Esophagus muscularis mucosa (tissue), 4 donors: ENCODE data around the gene P2RY6. TPM values are rescaled to one million over a fixed set of nuclear protein-coding genes. Genes with fewer than 3 reads are reported as not detected.

ENCODE experiments used
- DNase-seq: peaks from one replicate; pipeline ENCODE4 v3.0.0-alpha.2; 2017; ENCODE audit errors: extremely low spot score
- H3K27ac ChIP-seq, 4 donors: fragments of 200-600 bp; sonication (generic); replicated peaks in 1 of 4; 1 replicate in 3 of 4; 2 replicates in 1 of 4; pipeline ENCODE4 v1.5.1; 2016 to 2019; ENCODE audit warnings: mild to moderate bottlenecking in 1 of 4
- H3K27me3 ChIP-seq, 4 donors: fragments of 200-600 bp; sonication (generic); one replicate each; pipeline versions ENCODE4 v1.5.1 to v1.6.0; 2016 to 2019
- H3K36me3 ChIP-seq, 4 donors: fragments of 200-600 bp; sonication (generic); one replicate each; pipeline ENCODE4 v1.5.1; 2016 to 2019
- H3K4me1 ChIP-seq, 4 donors: fragments of 200-600 bp; sonication (generic); one replicate each; pipeline ENCODE4 v1.5.1; 2016 to 2019
- H3K4me3 ChIP-seq, 4 donors: fragments of 200-600 bp; sonication (generic); 1 replicate in 2 of 4; 2 replicates in 2 of 4; pipeline ENCODE4 v1.5.1; 2016 to 2019; ENCODE audit warnings: mild to moderate bottlenecking in 4 of 4, moderate library complexity in 1 of 4
- H3K9me3 ChIP-seq, 4 donors: fragments of 200-600 bp; sonication (generic); 1 replicate in 3 of 4; 2 replicates in 1 of 4; pipeline ENCODE4 v1.5.1; 2016 to 2019
- EP300 ChIP-seq: sonication (generic); formaldehyde crosslinking; IDR thresholded peaks from one replicate; pipeline ENCODE4 v1.6.1; 2017; ENCODE audit warnings: antibody characterized with exemption
- POLR2A ChIP-seq: fragments of 450-650 bp; IDR thresholded peaks from one replicate; pipeline ENCODE4 v1.6.1; 2017; ENCODE audit warnings: antibody characterized with exemption, moderate library complexity, mild to moderate bottlenecking, low read depth
- POLR2AphosphoS5 ChIP-seq, 2 donors: sonication (generic); formaldehyde crosslinking; IDR thresholded peaks; one replicate each; pipeline ENCODE4 v1.6.1; 2017; ENCODE audit warnings: antibody characterized with exemption in 2 of 2
- WGBS: methylation state at CpG from one replicate; pipeline ENCODE4 v1.1.5; 2018; 5-methylcytosine and 5-hydroxymethylcytosine counted together
- intact Hi-C: fragments of 100-400 bp; cut with DNase I; formaldehyde crosslinking; loops from one replicate; pipeline ENCODE4 v1.15.1; 2023
- total RNA-seq, 4 donors: library from RNA; depleted of rRNA; stranded (reverse); fragments of >200 nt; gene quantifications; one replicate each; pipeline versions ENCODE4 v1.1.0 to v1.2.1, GENCODE V29; 2016
- TF ChIP-seq, protein P1 (sequence below), 3 experiments: fragments of 200-600 bp in 2 of 3; fragments of 450-650 bp in 1 of 3; sonication (generic) in 2 of 3; IDR thresholded peaks; one replicate each; pipeline ENCODE4 v1.5.1; 2017 to 2019; ENCODE audit warnings: antibody characterized with exemption in 3 of 3, mild to moderate bottlenecking in 2 of 3, moderate library complexity in 1 of 3

Gene P2RY6
- total RNA-seq, 4 donors from 2014 or later = 1.6 to 4.8 (median 2.4) TPM

DNA sequence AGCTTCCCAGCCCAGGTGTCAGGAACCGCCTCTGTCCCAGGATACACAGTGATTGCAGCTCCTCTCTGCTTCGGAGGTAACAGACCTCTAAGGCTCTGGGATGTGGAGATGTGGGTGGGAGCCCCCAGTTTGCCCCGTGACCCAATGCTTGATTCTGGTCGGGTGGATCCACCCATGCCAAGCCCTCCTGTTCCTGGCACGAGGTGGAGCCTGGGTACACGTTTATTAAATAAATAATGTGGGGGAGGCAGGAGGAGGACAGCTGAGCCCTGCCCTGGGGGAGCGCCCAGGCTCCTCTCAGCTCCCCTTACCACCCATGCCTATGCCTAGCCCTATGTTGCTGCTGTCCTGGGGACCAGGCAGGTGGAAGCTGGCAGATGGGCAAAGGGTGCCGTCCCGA is 52.0 kb downstream of the P2RY6 start:
- H3K27ac ChIP-seq = peak overlapping the region; percentile 94 to 100 (median 97)
- no peaks in the 10 kb centered on the region for H3K9me3 ChIP-seq
- peak overlapping the region; percentile 17 to 41 (median 28) for H3K4me3 ChIP-seq
- intact Hi-C loops = no loop called here
- no peaks in the 10 kb centered on the region for H3K36me3 ChIP-seq
- peaks cover 96 to 100% (median 100%) of the 10 kb centered on the region in 4 donors for H3K4me1 ChIP-seq
- 49% methylated on average over 7 of the region's 9 CpGs for WGBS
- H3K27me3 ChIP-seq = no peaks in the 10 kb centered on the region
- TF ChIP-seq POLR2A (no peak), POLR2AphosphoS5 (IDR thresholded peaks at IDR 0.05) (no peak), EP300 (no peak)
- TF ChIP-seq, protein P1, sequence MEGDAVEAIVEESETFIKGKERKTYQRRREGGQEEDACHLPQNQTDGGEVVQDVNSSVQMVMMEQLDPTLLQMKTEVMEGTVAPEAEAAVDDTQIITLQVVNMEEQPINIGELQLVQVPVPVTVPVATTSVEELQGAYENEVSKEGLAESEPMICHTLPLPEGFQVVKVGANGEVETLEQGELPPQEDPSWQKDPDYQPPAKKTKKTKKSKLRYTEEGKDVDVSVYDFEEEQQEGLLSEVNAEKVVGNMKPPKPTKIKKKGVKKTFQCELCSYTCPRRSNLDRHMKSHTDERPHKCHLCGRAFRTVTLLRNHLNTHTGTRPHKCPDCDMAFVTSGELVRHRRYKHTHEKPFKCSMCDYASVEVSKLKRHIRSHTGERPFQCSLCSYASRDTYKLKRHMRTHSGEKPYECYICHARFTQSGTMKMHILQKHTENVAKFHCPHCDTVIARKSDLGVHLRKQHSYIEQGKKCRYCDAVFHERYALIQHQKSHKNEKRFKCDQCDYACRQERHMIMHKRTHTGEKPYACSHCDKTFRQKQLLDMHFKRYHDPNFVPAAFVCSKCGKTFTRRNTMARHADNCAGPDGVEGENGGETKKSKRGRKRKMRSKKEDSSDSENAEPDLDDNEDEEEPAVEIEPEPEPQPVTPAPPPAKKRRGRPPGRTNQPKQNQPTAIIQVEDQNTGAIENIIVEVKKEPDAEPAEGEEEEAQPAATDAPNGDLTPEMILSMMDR (IDR thresholded peaks at IDR 0.05) = no peak
- no peak for DNase-seq

GRCh38 chr11:73324665-73325035 is 52.5 kb downstream of the P2RY6 start:
- H3K4me1 ChIP-seq = peaks cover 91 to 100% (median 98%) of the 10 kb centered on the region in 4 donors
- H3K27ac ChIP-seq = peak overlapping the region; percentile 94 to 100 (median 97)

GRCh38 chr11:73325036-73325981 is 53.2 kb downstream of the P2RY6 start:
- TF ChIP-seq POLR2A = no peak
- no peak for TF ChIP-seq EP300
- TF ChIP-seq, protein P1 (IDR thresholded peaks at IDR 0.05) = no peak
- peak; percentile 28 to 39 for TF ChIP-seq POLR2AphosphoS5 (IDR thresholded peaks at IDR 0.05)
- peaks cover 89 to 100% (median 98%) of the 10 kb centered on the region in 4 donors for H3K4me1 ChIP-seq
- H3K36me3 ChIP-seq = no peaks in the 10 kb centered on the region
- intact Hi-C loops = no loop called here
- no peaks in the 10 kb centered on the region for H3K27me3 ChIP-seq
- H3K9me3 ChIP-seq = no peaks in the 10 kb centered on the region
- peak overlapping the region in 2 of 4 donors; percentile 1 to 8 for H3K4me3 ChIP-seq
- 62% methylated on average over 13 of the region's 13 CpGs for WGBS
- H3K27ac ChIP-seq = peak overlapping the region; percentile 94 to 100 (median 97)
- no peak for DNase-seq

More at GRCh38 chr11:73324665-73325035, 52.5 kb downstream of the P2RY6 start:
- H3K9me3 ChIP-seq = no peaks in the 10 kb centered on the region
- no peaks in the 10 kb centered on the region for H3K27me3 ChIP-seq
- intact Hi-C loops = no loop called here
- DNase-seq = no peak
- no peaks in the 10 kb centered on the region for H3K36me3 ChIP-seq
- H3K4me3 ChIP-seq = peak overlapping the region in 3 of 4 donors; percentile 1 to 8 (median 5)
- no peak for TF ChIP-seq EP300
- no peak for TF ChIP-seq POLR2AphosphoS5 (IDR thresholded peaks at IDR 0.05)
- TF ChIP-seq, protein P1 (IDR thresholded peaks at IDR 0.05) = no peak
- TF ChIP-seq POLR2A = no peak
- WGBS = 70% methylated on average over 2 of the region's 2 CpGs

- peak overlapping the region; percentile 94 to 100 (median 97) for H3K27ac ChIP-seq
- H3K27me3 ChIP-seq = no peaks in the 10 kb centered on the region
- intact Hi-C loops = no loop called here
- no peaks in the 10 kb centered on the region for H3K9me3 ChIP-seq
- 41% methylated on average over 10 of the region's 10 CpGs for WGBS
- no peak overlapping the region for H3K4me3 ChIP-seq
- peaks cover 89 to 100% (median 98%) of the 10 kb centered on the region in 4 donors for H3K4me1 ChIP-seq
- no peak for DNase-seq
- TF ChIP-seq POLR2AphosphoS5 (IDR thresholded peaks at IDR 0.05) (peak in 1 of 2 donors; percentile 13), EP300 (no peak), POLR2A (no peak)
- TF ChIP-seq, protein P1 (IDR thresholded peaks at IDR 0.05) = no peak
- no peaks in the 10 kb centered on the region for H3K36me3 ChIP-seq
Observed at GRCh38 chr11:73326929-73327811, 55.0 kb downstream of the P2RY6 start.
